Naive B cell (primary cell): ENCODE measurements around the gene S100A11. TPM values are rescaled to one million over a fixed set of nuclear protein-coding genes. Genes with fewer than 3 reads are reported as not detected.
"Not testable (repeated sequence)": the region's sequence is repeated elsewhere in the genome, so short reads cannot be mapped to it uniquely, and the experiment has no call there.

Experiments used
- ATAC-seq, 2 donors: fragments of 150-1000 bp; cut with Tn5 transposase; 2 replicates each; pipeline ENCODE4 v1.10.0; 2021; ENCODE audit warnings: low read depth in 2 of 2, mild to moderate bottlenecking in 2 of 2, moderate library complexity in 2 of 2
- DNase-seq: peaks from one replicate; pipeline ENCODE4 v3.0.0; 2022
- H3K27ac Mint-ChIP-seq, 6 donors: one replicate each; pipeline ENCODE4 v1.8.0; 2020 to 2022; ENCODE audit warnings: mild to moderate bottlenecking in 6 of 6, mixed read lengths in 6 of 6, moderate library complexity in 5 of 6, inconsistent platforms in 2 of 6
- H3K27me3 Mint-ChIP-seq, 3 donors: one replicate each; pipeline ENCODE4 v1.8.0; 2021 to 2022; ENCODE audit warnings: mixed read lengths in 3 of 3, mild to moderate bottlenecking in 1 of 3
- H3K36me3 Mint-ChIP-seq, 2 donors: one replicate each; pipeline ENCODE4 v1.8.0; 2020 to 2022; ENCODE audit warnings: mixed read lengths in 2 of 2, inconsistent platforms in 1 of 2, mild to moderate bottlenecking in 1 of 2
- H3K4me1 Mint-ChIP-seq, 3 donors: one replicate each; pipeline ENCODE4 v1.8.0; 2020 to 2022; ENCODE audit warnings: mixed read lengths in 3 of 3, inconsistent platforms in 1 of 3, mild to moderate bottlenecking in 1 of 3, moderate library complexity in 1 of 3
- H3K4me3 Mint-ChIP-seq, 8 donors: one replicate each; pipeline ENCODE4 v1.8.0; 2020 to 2022; ENCODE audit warnings: mild to moderate bottlenecking in 8 of 8, mixed read lengths in 8 of 8, moderate library complexity in 8 of 8, inconsistent platforms in 2 of 8
- H3K9me3 Mint-ChIP-seq, 7 donors: one replicate each; pipeline ENCODE4 v1.8.0; 2020 to 2022; ENCODE audit warnings: mixed read lengths in 7 of 7, mild to moderate bottlenecking in 5 of 7, inconsistent platforms in 2 of 7, moderate library complexity in 1 of 7
- polyA plus RNA-seq, 6 donors: library from polyadenylated mRNA; unstranded; fragments of 300-500 nt; fragmentation: Illumina TruSeq; gene quantifications; one replicate each; pipeline ENCODE4 v1.2.3, GENCODE V29; 2021; ENCODE audit warnings: low read depth in 6 of 6

Gene S100A11
- polyA plus RNA-seq, result 10 to 100 TPM; 22.1 to 54.6 (median 27.8) TPM

- Mint-ChIP-seq H3K4me1 (peaks cover 27 to 38% (median 27%) of the 10 kb centered on the region in 3 donors), H3K9me3 (no peaks in the 10 kb centered on the region), H3K36me3 (peaks cover 6 to 7% of the 10 kb centered on the region in 2 donors), H3K27ac (peak within 1 kb of the TSS; percentile 62 to 98 (median 84)), H3K4me3 (peak within 1 kb of the TSS; percentile 86 to 97 (median 93)), H3K27me3 (no peaks in the 10 kb centered on the region)
- peak; percentile 35 for DNase-seq
- peak; percentile 62 to 67 for ATAC-seq
Observed at GRCh38 chr1:152036267-152037216, at the start of gene S100A11. Gene S100A11, minus strand, starts transcription at chr1:152037004. Its CDS starts 89 bp downstream, at chr1:152036915.

GRCh38 chr1:152084853-152085252 lies 48.0 kb upstream of the S100A11 start:
- ATAC-seq, result no peak
- DNase-seq, result no peak
- Mint-ChIP-seq H3K36me3 (no peaks in the 10 kb centered on the region), H3K4me3 (no peak overlapping the region), H3K27ac (no peak overlapping the region), H3K9me3 (no peaks in the 10 kb centered on the region), H3K27me3 (peaks cover 7 to 23% (median 15%) of the 10 kb centered on the region in 3 donors), H3K4me1 (no peaks in the 10 kb centered on the region)

- H3K27me3 Mint-ChIP-seq, result peaks cover 13 to 19% (median 19%) of the 10 kb centered on the region in 3 donors
- ATAC-seq, H3K27ac Mint-ChIP-seq, H3K4me3 Mint-ChIP-seq, H3K4me1 Mint-ChIP-seq, DNase-seq, H3K9me3 Mint-ChIP-seq, H3K36me3 Mint-ChIP-seq: not testable (repeated sequence)
Observed at GRCh38 chr1:152081026-152081425, 44.2 kb upstream of the S100A11 start.

- H3K4me1 Mint-ChIP-seq, ATAC-seq, H3K9me3 Mint-ChIP-seq, H3K36me3 Mint-ChIP-seq, H3K4me3 Mint-ChIP-seq, H3K27ac Mint-ChIP-seq, DNase-seq: not testable (repeated sequence)
- peaks cover 18 to 24% (median 19%) of the 10 kb centered on the region in 3 donors for H3K27me3 Mint-ChIP-seq
Observed at GRCh38 chr1:152080494-152080893, 43.7 kb upstream of the S100A11 start.

GRCh38 chr1:152078831-152079441 lies 42.1 kb upstream of the S100A11 start:
- H3K27me3 Mint-ChIP-seq, result peaks cover 26 to 34% (median 28%) of the 10 kb centered on the region in 3 donors
- H3K4me3 Mint-ChIP-seq, result no peak overlapping the region
- peaks cover 0 to 3% (median 0%) of the 10 kb centered on the region in 7 donors for H3K9me3 Mint-ChIP-seq
- ATAC-seq (no peak), DNase-seq (no peak)
- H3K27ac Mint-ChIP-seq, result no peak overlapping the region
- H3K4me1 Mint-ChIP-seq, result no peaks in the 10 kb centered on the region
- H3K36me3 Mint-ChIP-seq, result no peaks in the 10 kb centered on the region

GRCh38 chr1:152072311-152072710 lies 35.5 kb upstream of the S100A11 start:
- Mint-ChIP-seq H3K27ac (no peak overlapping the region), H3K27me3 (peaks cover 39 to 62% (median 47%) of the 10 kb centered on the region in 3 donors), H3K4me1 (no peaks in the 10 kb centered on the region), H3K4me3 (no peak overlapping the region), H3K36me3 (peaks cover 0 to 6% of the 10 kb centered on the region in 2 donors), H3K9me3 (peaks cover 0 to 3% (median 0%) of the 10 kb centered on the region in 7 donors)
- ATAC-seq (no peak), DNase-seq (no peak)

- H3K36me3 Mint-ChIP-seq, result peaks cover 0 to 6% of the 10 kb centered on the region in 2 donors
- H3K27ac Mint-ChIP-seq, result no peak overlapping the region
- H3K9me3 Mint-ChIP-seq, result no peaks in the 10 kb centered on the region
- H3K4me1 Mint-ChIP-seq, result no peaks in the 10 kb centered on the region
- ATAC-seq, result no peak
- DNase-seq, result no peak
- no peak overlapping the region for H3K4me3 Mint-ChIP-seq
- H3K27me3 Mint-ChIP-seq, result peaks cover 47 to 62% (median 49%) of the 10 kb centered on the region in 3 donors
Observed at GRCh38 chr1:152071123-152071522, 34.3 kb upstream of the S100A11 start.

GRCh38 chr1:152067929-152068328 lies 31.1 kb upstream of the S100A11 start:
- H3K27me3 Mint-ChIP-seq, result peaks cover 42 to 53% (median 49%) of the 10 kb centered on the region in 3 donors
- no peak overlapping the region for H3K27ac Mint-ChIP-seq
- no peaks in the 10 kb centered on the region for H3K9me3 Mint-ChIP-seq
- ATAC-seq, result no peak
- H3K36me3 Mint-ChIP-seq, result no peaks in the 10 kb centered on the region
- no peak overlapping the region for H3K4me3 Mint-ChIP-seq
- H3K4me1 Mint-ChIP-seq, result no peaks in the 10 kb centered on the region
- DNase-seq, result no peak

- Mint-ChIP-seq H3K27ac (no peak overlapping the region), H3K4me3 (no peak overlapping the region), H3K27me3 (peaks cover 37 to 45% (median 45%) of the 10 kb centered on the region in 3 donors), H3K4me1 (no peaks in the 10 kb centered on the region), H3K36me3 (no peaks in the 10 kb centered on the region), H3K9me3 (no peaks in the 10 kb centered on the region)
- ATAC-seq, result no peak
- no peak for DNase-seq
Observed at GRCh38 chr1:152067150-152067549, 30.3 kb upstream of the S100A11 start.

- H3K36me3 Mint-ChIP-seq, result no peaks in the 10 kb centered on the region
- H3K4me3 Mint-ChIP-seq, result no peak overlapping the region
- no peaks in the 10 kb centered on the region for H3K4me1 Mint-ChIP-seq
- DNase-seq (no peak), ATAC-seq (no peak)
- no peaks in the 10 kb centered on the region for H3K9me3 Mint-ChIP-seq
- H3K27ac Mint-ChIP-seq, result no peak overlapping the region
- peaks cover 21 to 28% (median 24%) of the 10 kb centered on the region in 3 donors for H3K27me3 Mint-ChIP-seq
Observed at GRCh38 chr1:152061952-152062351, 25.1 kb upstream of the S100A11 start.

GRCh38 chr1:152053375-152053774 lies 16.6 kb upstream of the S100A11 start:
- DNase-seq, result no peak
- ATAC-seq, result no peak

GRCh38 chr1:152052606-152053005 lies 15.8 kb upstream of the S100A11 start:
- Mint-ChIP-seq H3K9me3 (no peaks in the 10 kb centered on the region), H3K36me3 (no peaks in the 10 kb centered on the region), H3K4me1 (peaks cover 9 to 13% (median 9%) of the 10 kb centered on the region in 3 donors), H3K27me3 (peaks cover 8 to 40% (median 29%) of the 10 kb centered on the region in 3 donors), H3K4me3 (peak overlapping the region in 1 of 8 donors; percentile 18), H3K27ac (no peak overlapping the region)
- ATAC-seq (peak in 1 of 2 donors; percentile 39), DNase-seq (peak; percentile 66)

More at GRCh38 chr1:152053375-152053774, 16.6 kb upstream of the S100A11 start:
- peaks cover 1 to 6% (median 2%) of the 10 kb centered on the region in 3 donors for H3K4me1 Mint-ChIP-seq
- no peaks in the 10 kb centered on the region for H3K9me3 Mint-ChIP-seq
- no peak overlapping the region for H3K4me3 Mint-ChIP-seq
- peak overlapping the region in 1 of 6 donors; percentile 40 for H3K27ac Mint-ChIP-seq
- no peaks in the 10 kb centered on the region for H3K36me3 Mint-ChIP-seq
- H3K27me3 Mint-ChIP-seq, result peaks cover 8 to 46% (median 35%) of the 10 kb centered on the region in 3 donors

- DNase-seq (no peak), ATAC-seq (no peak)
- Mint-ChIP-seq H3K4me3 (no peak overlapping the region), H3K27ac (peak overlapping the region in 1 of 6 donors; percentile 9), H3K9me3 (no peaks in the 10 kb centered on the region), H3K4me1 (peaks cover 10 to 16% (median 14%) of the 10 kb centered on the region in 3 donors), H3K36me3 (no peaks in the 10 kb centered on the region), H3K27me3 (peaks cover 8 to 35% (median 25%) of the 10 kb centered on the region in 3 donors)
Observed at GRCh38 chr1:152050886-152051675, 14.3 kb upstream of the S100A11 start.
